ENCODE measurements around the gene LRCH1.
A peak's percentile ranks its signal among the peaks of the same experiment; 100 is the strongest.

Gene LRCH1

GRCh38 chr13:46602531-46602930, 49.6 kb downstream of the LRCH1 start:
- no peak for DNase-seq (ENCODE audit: low read depth)
- no peak overlapping the region for H3K4me3 ChIP-seq (ENCODE audit: low read depth, low read length)
- TF ChIP-seq CTCF (IDR thresholded peaks at IDR 0.05; ENCODE audit: insufficient read depth, low read depth, low read length, missing control alignments): no peak

GRCh38 chr13:46603165-46603603, 50.2 kb downstream of the LRCH1 start:
- TF ChIP-seq CTCF (IDR thresholded peaks at IDR 0.05; ENCODE audit: insufficient read depth, low read depth, low read length, missing control alignments): peak; percentile 26
- peak; percentile 55 for DNase-seq (ENCODE audit: low read depth)
- H3K4me3 ChIP-seq (ENCODE audit: low read depth, low read length): no peak overlapping the region

- no peak for TF ChIP-seq CTCF (IDR thresholded peaks at IDR 0.05; ENCODE audit: insufficient read depth, low read depth, low read length, missing control alignments)
- DNase-seq (ENCODE audit: low read depth): no peak
- no peak overlapping the region for H3K4me3 ChIP-seq (ENCODE audit: low read depth, low read length)
Observed at GRCh38 chr13:46604226-46604990, 51.4 kb downstream of the LRCH1 start.

GRCh38 chr13:46605076-46605824, 52.3 kb downstream of the LRCH1 start:
- H3K4me3 ChIP-seq (ENCODE audit: low read depth, low read length): peak overlapping the region; percentile 27; the same call in 1 of the 2 replicates
- TF ChIP-seq CTCF (IDR thresholded peaks at IDR 0.05; ENCODE audit: insufficient read depth, low read depth, low read length, missing control alignments): no peak
- no peak for DNase-seq (ENCODE audit: low read depth)

GRCh38 chr13:46605825-46606554, 53.0 kb downstream of the LRCH1 start:
- no peak for TF ChIP-seq CTCF (IDR thresholded peaks at IDR 0.05; ENCODE audit: insufficient read depth, low read depth, low read length, missing control alignments)
- DNase-seq (ENCODE audit: low read depth): peak; percentile 75
- H3K4me3 ChIP-seq (ENCODE audit: low read depth, low read length): peak overlapping the region; percentile 27; the same call in 1 of the 2 replicates

GRCh38 chr13:46606970-46607369, 54.0 kb downstream of the LRCH1 start:
- no peak for DNase-seq (ENCODE audit: low read depth)
- no peak for TF ChIP-seq CTCF (IDR thresholded peaks at IDR 0.05; ENCODE audit: insufficient read depth, low read depth, low read length, missing control alignments)
- no peak overlapping the region for H3K4me3 ChIP-seq (ENCODE audit: low read depth, low read length)
